Measurements from ENCODE around the gene HECTD4.

DNA sequence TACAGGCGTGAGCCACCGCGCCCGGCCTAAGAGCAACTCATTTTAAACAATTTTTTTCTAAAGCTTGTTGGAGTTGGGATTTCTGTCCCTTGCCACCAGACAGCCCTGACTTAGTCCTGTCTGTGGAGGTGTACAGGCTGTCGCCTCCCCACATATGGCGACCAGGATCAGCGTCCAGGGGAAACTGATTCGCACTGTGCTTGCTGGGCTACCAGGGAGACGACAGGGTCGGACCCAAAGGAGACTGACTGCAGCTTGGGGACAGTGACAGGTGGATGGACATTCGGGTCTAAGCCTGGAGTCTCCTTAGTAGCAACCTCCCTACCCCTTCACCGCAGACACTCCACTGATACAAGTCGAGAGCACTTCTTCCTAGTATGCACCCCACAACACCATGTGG, 216.6 kb downstream of the HECTD4 start:
- TF ChIP-seq, protein P1, sequence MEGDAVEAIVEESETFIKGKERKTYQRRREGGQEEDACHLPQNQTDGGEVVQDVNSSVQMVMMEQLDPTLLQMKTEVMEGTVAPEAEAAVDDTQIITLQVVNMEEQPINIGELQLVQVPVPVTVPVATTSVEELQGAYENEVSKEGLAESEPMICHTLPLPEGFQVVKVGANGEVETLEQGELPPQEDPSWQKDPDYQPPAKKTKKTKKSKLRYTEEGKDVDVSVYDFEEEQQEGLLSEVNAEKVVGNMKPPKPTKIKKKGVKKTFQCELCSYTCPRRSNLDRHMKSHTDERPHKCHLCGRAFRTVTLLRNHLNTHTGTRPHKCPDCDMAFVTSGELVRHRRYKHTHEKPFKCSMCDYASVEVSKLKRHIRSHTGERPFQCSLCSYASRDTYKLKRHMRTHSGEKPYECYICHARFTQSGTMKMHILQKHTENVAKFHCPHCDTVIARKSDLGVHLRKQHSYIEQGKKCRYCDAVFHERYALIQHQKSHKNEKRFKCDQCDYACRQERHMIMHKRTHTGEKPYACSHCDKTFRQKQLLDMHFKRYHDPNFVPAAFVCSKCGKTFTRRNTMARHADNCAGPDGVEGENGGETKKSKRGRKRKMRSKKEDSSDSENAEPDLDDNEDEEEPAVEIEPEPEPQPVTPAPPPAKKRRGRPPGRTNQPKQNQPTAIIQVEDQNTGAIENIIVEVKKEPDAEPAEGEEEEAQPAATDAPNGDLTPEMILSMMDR (IDR thresholded peaks at IDR 0.05; ENCODE audit: low read depth, low read length, poor library complexity, severe bottlenecking) = no peak
- no peak for TF ChIP-seq EZH2phosphoT487 (IDR thresholded peaks at IDR 0.05; ENCODE audit: borderline replicate concordance, low read length)
